H9 (cell line): ENCODE data around the gene AREG. TPM values are rescaled to one million over a fixed set of nuclear protein-coding genes. Genes with fewer than 3 reads are reported as not detected.

Experiments used
- DNase-seq: peaks from one replicate; pipeline ENCODE4 v3.0.0-alpha.2; 2017
- H2AFZ ChIP-seq: one replicate; pipeline ENCODE4 v1.6.1; 2013; ENCODE audit warnings: mild to moderate bottlenecking, low read length, control low read depth, moderate library complexity
- H2AK5ac ChIP-seq: 2 replicates; pipeline ENCODE4 v1.6.1; 2013; ENCODE audit warnings: low read length, control low read depth, mixed read lengths; ENCODE audit not compliant: insufficient read length
- H2BK120ac ChIP-seq: one replicate; pipeline ENCODE4 v1.6.1; 2013; ENCODE audit warnings: low read depth, mild to moderate bottlenecking, low read length, control low read depth, inconsistent platforms; ENCODE audit not compliant: poor library complexity, severe bottlenecking
- H2BK12ac ChIP-seq: 2 replicates; pipeline ENCODE4 v1.6.1; 2013; ENCODE audit warnings: low read length, control low read depth, mixed read lengths, low read depth; ENCODE audit not compliant: insufficient read length
- H2BK15ac ChIP-seq: 2 replicates; pipeline ENCODE4 v1.6.1; 2013; ENCODE audit warnings: low read depth, low read length, control low read depth
- H2BK20ac ChIP-seq: one replicate; pipeline ENCODE4 v1.6.1; 2013; ENCODE audit warnings: low read depth, mild to moderate bottlenecking, low read length, control low read depth, inconsistent platforms; ENCODE audit not compliant: poor library complexity, severe bottlenecking
- H2BK5ac ChIP-seq: 2 replicates; pipeline ENCODE4 v1.6.1; 2013; ENCODE audit warnings: low read length, control low read depth, mixed read lengths; ENCODE audit not compliant: insufficient read length
- H3K14ac ChIP-seq: 2 replicates; pipeline ENCODE4 v1.6.1; 2013; ENCODE audit warnings: low read length, control low read depth; ENCODE audit not compliant: insufficient read depth
- H3K18ac ChIP-seq: 2 replicates; pipeline ENCODE4 v1.6.1; 2013; ENCODE audit warnings: low read depth, mild to moderate bottlenecking, mixed read lengths, low read length, control low read depth; ENCODE audit not compliant: insufficient read length
- H3K23ac ChIP-seq: 2 replicates; pipeline ENCODE4 v1.6.1; 2013; ENCODE audit warnings: low read length, control low read depth, mixed read lengths, low read depth; ENCODE audit not compliant: insufficient read length
- H3K23me2 ChIP-seq: 2 replicates; pipeline ENCODE4 v1.6.1; 2013; ENCODE audit warnings: low read depth, mild to moderate bottlenecking, mixed read lengths, low read length, control low read depth; ENCODE audit not compliant: insufficient read length, poor library complexity, severe bottlenecking
- H3K27ac ChIP-seq: 2 replicates; pipeline ENCODE4 v1.5.1; 2013; ENCODE audit warnings: low read length, control low read depth, mixed read lengths, low read depth; ENCODE audit not compliant: insufficient read length
- H3K27me3 ChIP-seq: 2 replicates; pipeline ENCODE4 v1.6.1; 2013; ENCODE audit warnings: low read length, control low read depth, inconsistent platforms; ENCODE audit not compliant: insufficient read depth
- H3K4ac ChIP-seq: 2 replicates; pipeline ENCODE4 v1.6.1; 2013; ENCODE audit warnings: low read depth, mild to moderate bottlenecking, control low read depth, inconsistent platforms, low read length, moderate library complexity
- H3K4me1 ChIP-seq: 2 replicates; pipeline ENCODE4 v1.6.1; 2013; ENCODE audit warnings: low read length, control low read depth, inconsistent platforms; ENCODE audit not compliant: insufficient read depth
- H3K4me2 ChIP-seq: 2 replicates; pipeline ENCODE4 v1.6.1; 2013; ENCODE audit warnings: low read length, control low read depth, mixed read lengths; ENCODE audit not compliant: insufficient read length, insufficient read depth
- H3K56ac ChIP-seq: 2 replicates; pipeline ENCODE4 v1.6.1; 2013; ENCODE audit warnings: low read depth, mild to moderate bottlenecking, mixed read lengths, low read length, control low read depth; ENCODE audit not compliant: insufficient read length
- H3K79me1 ChIP-seq: 2 replicates; pipeline ENCODE4 v1.6.1; 2013; ENCODE audit warnings: low read depth, mild to moderate bottlenecking, moderate library complexity, low read length, control low read depth, inconsistent platforms; ENCODE audit not compliant: insufficient read depth, poor library complexity, severe bottlenecking
- H3K79me2 ChIP-seq: 2 replicates; pipeline ENCODE4 v1.6.1; 2013; ENCODE audit warnings: low read length, control low read depth, inconsistent platforms; ENCODE audit not compliant: insufficient read depth
- H3K9ac ChIP-seq: 2 replicates; pipeline ENCODE4 v1.6.1; 2013; ENCODE audit warnings: low read length, control low read depth, mixed read lengths; ENCODE audit not compliant: insufficient read length; ENCODE audit errors: extremely low read depth
- H3K9me3 ChIP-seq: one replicate; pipeline ENCODE4 v1.6.1; 2013; ENCODE audit warnings: low read depth, low read length, inconsistent platforms; ENCODE audit not compliant: control insufficient read depth
- H3T11ph ChIP-seq: one replicate; pipeline ENCODE4 v1.6.1; 2013; ENCODE audit warnings: mild to moderate bottlenecking, low read length, control low read depth, inconsistent platforms
- H4K20me1 ChIP-seq: one replicate; pipeline ENCODE4 v1.6.1; 2013; ENCODE audit not compliant: control insufficient read depth, insufficient read length, insufficient read depth
- H4K5ac ChIP-seq: 2 replicates; pipeline ENCODE4 v1.6.1; 2013; ENCODE audit warnings: low read depth, mild to moderate bottlenecking, mixed read lengths, low read length, control low read depth; ENCODE audit not compliant: insufficient read length
- H4K8ac ChIP-seq: replicated peaks from 2 replicates; pipeline ENCODE4 v1.6.1; 2013; ENCODE audit warnings: low read length, control low read depth, mixed read lengths, low read depth; ENCODE audit not compliant: insufficient read length
- H4K91ac ChIP-seq: 2 replicates; pipeline ENCODE4 v1.6.1; 2013; ENCODE audit warnings: low read depth, mild to moderate bottlenecking, moderate library complexity, mixed read lengths, low read length, control low read depth; ENCODE audit not compliant: insufficient read length
- H3K27ac Mint-ChIP-seq, 3 experiments: 2 replicates in 2 of 3; 3 replicates in 1 of 3; pipeline ENCODE4 v1.8.0; 2020 to 2021; ENCODE audit warnings: mixed read lengths in 3 of 3, mild to moderate bottlenecking in 1 of 3, moderate library complexity in 1 of 3
- H3K27me3 Mint-ChIP-seq: 2 replicates; pipeline ENCODE4 v1.8.0; 2021; ENCODE audit warnings: low read depth, mild to moderate bottlenecking, moderate library complexity, mixed read lengths
- H3K36me3 Mint-ChIP-seq, 3 experiments: 2 replicates in 2 of 3; 3 replicates in 1 of 3; pipeline ENCODE4 v1.8.0; 2020 to 2021; ENCODE audit warnings: low read depth in 3 of 3, mixed read lengths in 3 of 3; ENCODE audit not compliant: insufficient read depth in 1 of 3
- H3K4me1 Mint-ChIP-seq, 2 experiments: 2 replicates each; pipeline ENCODE4 v1.8.0; 2020; ENCODE audit warnings: mixed read lengths in 2 of 2
- H3K4me3 Mint-ChIP-seq, 2 experiments: 2 replicates in 1 of 2; 3 replicates in 1 of 2; pipeline ENCODE4 v1.8.0; 2020 to 2021; ENCODE audit warnings: mild to moderate bottlenecking in 2 of 2, mixed read lengths in 2 of 2, moderate library complexity in 1 of 2
- H3K9me3 Mint-ChIP-seq, 2 experiments: 2 replicates in 1 of 2; 3 replicates in 1 of 2; pipeline ENCODE4 v1.8.0; 2020; ENCODE audit warnings: mild to moderate bottlenecking in 2 of 2, mixed read lengths in 2 of 2, moderate library complexity in 1 of 2
- CTCF ChIP-seq: fragments of 200-600 bp; sonication (generic); conservative IDR thresholded peaks from 3 replicates; pipeline ENCODE4 v1.8.0; 2021; ENCODE audit warnings: antibody characterized with exemption, mild to moderate bottlenecking
- WGBS: extraction: QIAGEN DNeasy Blood & Tissue Kit; methylation state at CpG from one replicate; pipeline ENCODE4 v1.1.7; 2013; ENCODE audit warnings: missing lambda C conversion rate, low lambda C conversion rate, mixed read lengths; ENCODE audit not compliant: insufficient read length; ENCODE audit errors: extremely low coverage; 5-methylcytosine and 5-hydroxymethylcytosine counted together
- total RNA-seq: library from RNA; stranded (reverse); gene quantifications from 2 replicates; pipeline ENCODE4 v1.2.1, GENCODE V29; 2021

Gene AREG
- total RNA-seq, 1 experiment from 2014 or later = 0.28 TPM

- peaks cover 2 to 5% of the 10 kb centered on the region in 2 experiments; a peak in 3 of 4 replicates for H3K4me1 Mint-ChIP-seq
- H3K27me3 Mint-ChIP-seq = no peaks in the 10 kb centered on the region
- Histone ChIP-seq H2AK5ac (no peak overlapping the region), H3K9ac (no peak overlapping the region), H4K5ac (no peak overlapping the region), H3K56ac (no peak overlapping the region), H2BK5ac (no peak overlapping the region), H2BK15ac (no peak overlapping the region), H3K18ac (no peak overlapping the region), H3K4me1 (no peaks in the 10 kb centered on the region), H3T11ph (no peak overlapping the region), H3K23me2 (no peaks in the 10 kb centered on the region), H2BK120ac (no peak overlapping the region), H3K27ac (no peak overlapping the region), H4K20me1 (no peaks in the 10 kb centered on the region), H2BK20ac (no peak overlapping the region), H3K79me2 (no peaks in the 10 kb centered on the region), H3K14ac (no peak overlapping the region), H3K79me1 (no peaks in the 10 kb centered on the region), H4K91ac (no peak overlapping the region), H2BK12ac (no peak overlapping the region), H3K27me3 (no peaks in the 10 kb centered on the region), H4K8ac (no peak overlapping the region), H3K4ac (no peak overlapping the region), H3K4me2 (no peak overlapping the region), H3K9me3 (no peaks in the 10 kb centered on the region), H3K23ac (no peak overlapping the region), H2AFZ (no peak overlapping the region)
- no peak for TF ChIP-seq CTCF
- WGBS = no CpG with 5 or more reads among the region's 2 CpGs
- H3K36me3 Mint-ChIP-seq = no peaks in the 10 kb centered on the region
- no peak overlapping the region for H3K4me3 Mint-ChIP-seq
- no peak overlapping the region; a peak in 1 of 7 replicates for H3K27ac Mint-ChIP-seq
- no peaks in the 10 kb centered on the region for H3K9me3 Mint-ChIP-seq
- DNase-seq = no peak
These were observed 30.3 kb downstream of the AREG start for GRCh38 chr4:74475091-74475800.
